NOMO-1 treated with dmso at 0.1 percent for 144 hours (cell line): ENCODE measurements around the gene PIK3AP1.

Source experiments
- DNase-seq: peaks from one replicate; lab custom pipeline; 2025; ENCODE audit not compliant: unreplicated experiment; lab: John Stamatoyannopoulos, UW

The PIK3AP1 gene

GRCh38 chr10:96613576-96613975 is 106.7 kb downstream of the PIK3AP1 start:
- DNase-seq = no peak

DNA sequence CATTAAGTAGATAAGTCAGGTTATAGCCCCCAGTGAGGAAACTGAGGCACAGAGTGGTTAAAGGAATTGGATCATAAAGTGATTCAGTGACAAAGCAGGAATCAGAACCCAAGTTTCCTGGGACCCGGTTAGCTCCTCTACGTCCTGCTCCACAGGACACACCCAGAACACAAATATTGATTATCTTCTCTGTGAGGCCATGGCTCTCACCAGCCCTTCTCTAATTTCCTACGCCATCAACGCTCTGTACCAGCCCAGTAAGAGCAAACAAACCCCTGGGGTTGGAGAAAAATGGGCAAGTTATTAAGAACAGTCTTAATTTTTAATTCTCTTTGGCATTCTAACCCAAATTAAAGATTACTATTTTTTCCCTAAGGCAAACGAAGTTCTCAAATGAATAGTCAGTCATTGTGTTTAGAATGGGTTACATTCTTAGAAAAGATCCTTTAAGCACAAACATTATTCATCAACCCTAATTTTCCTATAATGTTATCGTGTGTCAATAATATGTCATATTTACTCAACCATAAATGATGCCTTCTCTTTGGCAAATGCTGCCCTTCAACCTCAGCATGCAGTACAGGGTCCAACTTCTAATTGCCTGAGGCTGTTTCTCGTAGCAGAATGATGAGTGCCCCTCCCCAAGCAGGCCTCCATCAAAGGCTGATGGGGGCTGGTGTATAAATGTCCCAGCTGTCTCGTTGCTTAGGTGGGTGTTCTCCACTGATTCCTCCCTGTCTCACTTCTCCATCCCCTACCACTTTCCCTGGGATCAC is 108.1 kb downstream of the PIK3AP1 start:
- no peak for DNase-seq

DNA sequence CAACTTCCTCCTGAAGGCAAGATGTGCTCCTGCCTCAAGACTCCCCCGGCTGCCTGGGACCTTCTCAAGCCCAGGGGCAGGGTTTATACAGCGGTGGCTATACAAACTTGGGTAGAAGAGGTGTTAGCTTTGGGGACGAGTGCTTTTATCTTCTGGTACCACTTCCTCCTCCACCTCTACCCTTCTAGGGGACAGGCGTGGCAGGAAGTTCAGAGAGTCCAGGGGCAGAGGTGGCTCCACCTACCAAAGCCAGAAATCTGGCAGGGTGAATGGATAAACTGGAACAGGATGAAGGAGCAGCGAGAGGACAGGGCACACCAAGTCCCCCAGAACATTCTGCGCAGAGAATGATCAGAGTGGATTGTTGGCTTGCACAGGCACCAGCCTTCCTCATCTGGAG is 109.5 kb downstream of the PIK3AP1 start:
- DNase-seq = no peak

DNA sequence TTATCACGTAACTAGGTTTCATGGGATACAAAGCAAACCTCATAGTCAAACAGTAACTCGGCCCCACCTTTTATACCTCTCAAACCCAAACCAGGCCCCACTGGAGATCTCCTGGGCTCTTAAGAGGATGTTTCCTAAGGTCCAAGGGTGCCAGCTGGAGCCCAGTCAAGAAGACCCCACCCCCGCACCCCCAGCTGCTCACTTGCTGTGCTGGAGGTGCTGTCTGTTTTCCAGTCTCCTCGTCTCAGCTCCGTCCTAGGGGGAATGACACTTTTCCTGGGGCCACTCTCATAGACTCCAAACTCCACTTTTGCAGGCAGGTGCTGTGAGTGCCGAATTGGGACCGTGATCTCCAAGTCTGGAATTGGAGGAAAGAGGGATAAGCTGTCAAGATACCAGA is 110.8 kb downstream of the PIK3AP1 start:
- DNase-seq = no peak

GRCh38 chr10:96608805-96609204 is 111.5 kb downstream of the PIK3AP1 start:
- no peak for DNase-seq

- DNase-seq = no peak
Observed at GRCh38 chr10:96608262-96608661, 112.1 kb downstream of the PIK3AP1 start.

GRCh38 chr10:96606946-96607345 is 113.4 kb downstream of the PIK3AP1 start:
- no peak for DNase-seq

GRCh38 chr10:96606216-96606615 is 114.1 kb downstream of the PIK3AP1 start:
- no peak for DNase-seq

DNA sequence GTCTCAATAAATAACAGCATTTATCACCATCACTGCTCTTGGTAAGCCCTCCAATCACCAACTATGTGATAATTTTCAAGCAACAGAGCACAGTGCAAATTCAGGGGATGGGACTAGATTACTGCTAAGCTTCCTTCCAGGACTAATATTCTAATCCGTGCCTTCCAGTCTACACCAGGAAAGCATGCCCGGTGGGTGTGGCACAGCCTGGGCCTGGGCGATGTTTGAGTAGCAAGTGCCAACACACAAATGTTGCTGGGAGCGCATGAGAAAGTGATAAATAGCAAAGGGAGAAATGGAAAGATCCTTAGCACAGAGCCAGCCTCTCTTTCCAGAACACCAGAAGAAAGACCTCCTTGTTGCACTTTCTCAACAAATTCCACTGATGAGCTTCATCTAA is 120.0 kb downstream of the PIK3AP1 start:
- no peak for DNase-seq

- no peak for DNase-seq
Observed at GRCh38 chr10:96598846-96599245, 121.5 kb downstream of the PIK3AP1 start.

GRCh38 chr10:96596422-96597407 is 123.6 kb downstream of the PIK3AP1 start:
- no peak for DNase-seq

DNA sequence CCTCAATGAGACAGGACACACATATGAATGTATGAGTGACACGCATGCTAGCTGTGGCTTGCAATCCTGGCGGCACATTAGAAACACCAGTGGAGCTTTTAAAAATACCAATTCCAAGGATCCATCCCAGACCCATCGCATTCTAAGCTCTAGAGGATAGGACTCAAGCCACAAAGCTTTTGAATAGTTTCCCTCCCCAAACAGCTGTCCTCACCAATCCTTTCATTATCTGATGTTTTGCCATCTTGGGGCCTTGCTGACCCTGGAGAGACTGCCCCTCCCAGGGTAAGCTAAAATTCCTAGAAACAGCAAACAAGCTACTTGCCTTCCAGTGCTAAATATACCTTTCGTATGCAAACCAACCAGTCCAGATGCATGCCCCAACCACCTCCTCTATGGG is 124.6 kb downstream of the PIK3AP1 start:
- DNase-seq = no peak

GRCh38 chr10:96591946-96592345 is 128.4 kb downstream of the PIK3AP1 start:
- no peak for DNase-seq

DNA sequence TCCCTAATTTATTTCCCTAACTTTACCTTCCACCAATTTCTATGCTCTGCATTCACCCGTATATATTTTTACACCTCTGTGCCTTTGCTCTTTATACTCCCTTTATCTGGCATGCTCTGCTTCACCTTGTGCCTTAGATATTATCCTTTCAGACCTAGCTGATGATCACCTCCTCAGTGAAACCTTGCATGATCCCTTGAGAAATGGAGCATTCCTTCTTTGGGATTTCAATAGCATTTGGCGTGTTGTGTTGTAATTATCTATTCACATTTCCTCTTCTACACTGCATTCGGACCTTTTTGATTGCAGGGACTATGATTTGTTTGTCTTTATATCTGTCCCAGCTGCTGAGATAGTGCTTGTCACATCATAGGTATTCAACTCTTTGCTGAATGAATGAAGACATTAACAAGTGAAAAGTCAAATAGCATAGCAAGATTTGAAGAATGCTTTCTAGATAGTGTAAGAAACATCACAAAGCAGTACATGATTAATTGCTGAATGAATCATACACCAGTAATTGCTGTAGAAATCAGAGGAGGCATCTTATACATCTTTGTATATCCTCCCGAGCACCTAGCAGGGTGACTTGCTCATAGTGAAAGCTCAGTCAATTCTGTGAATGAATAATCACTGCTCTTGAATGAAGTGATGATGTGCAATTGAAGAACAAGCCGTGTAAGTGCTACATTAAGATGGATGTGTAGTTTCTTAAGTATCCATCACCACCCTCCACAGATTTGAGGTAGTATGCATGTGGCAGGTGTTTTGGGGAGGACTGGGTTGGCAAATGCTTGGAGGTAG is 131.5 kb downstream of the PIK3AP1 start:
- no peak for DNase-seq

DNA sequence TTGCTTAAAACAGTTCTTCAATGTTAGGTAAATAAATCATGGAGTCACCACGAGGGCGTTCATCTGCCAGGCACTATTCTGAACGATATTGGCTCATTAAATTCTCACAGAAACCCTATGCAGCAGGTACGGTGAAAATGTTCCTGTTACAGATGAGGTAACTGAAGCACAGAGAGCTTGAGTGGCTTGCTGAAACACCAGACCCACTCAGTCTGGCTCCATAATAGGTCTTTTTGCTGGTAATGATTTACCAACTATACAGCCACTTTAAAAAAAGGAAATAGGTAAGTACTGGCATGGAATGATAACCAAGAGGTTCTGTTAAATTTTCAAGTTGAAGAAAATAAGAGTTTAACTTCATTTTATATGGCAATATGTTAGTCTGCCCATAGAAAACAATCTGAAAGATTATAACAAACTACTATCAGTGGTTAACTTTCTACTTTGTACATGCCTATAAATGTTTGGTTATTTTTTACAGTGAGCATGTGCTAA is 132.2 kb downstream of the PIK3AP1 start:
- no peak for DNase-seq

DNA sequence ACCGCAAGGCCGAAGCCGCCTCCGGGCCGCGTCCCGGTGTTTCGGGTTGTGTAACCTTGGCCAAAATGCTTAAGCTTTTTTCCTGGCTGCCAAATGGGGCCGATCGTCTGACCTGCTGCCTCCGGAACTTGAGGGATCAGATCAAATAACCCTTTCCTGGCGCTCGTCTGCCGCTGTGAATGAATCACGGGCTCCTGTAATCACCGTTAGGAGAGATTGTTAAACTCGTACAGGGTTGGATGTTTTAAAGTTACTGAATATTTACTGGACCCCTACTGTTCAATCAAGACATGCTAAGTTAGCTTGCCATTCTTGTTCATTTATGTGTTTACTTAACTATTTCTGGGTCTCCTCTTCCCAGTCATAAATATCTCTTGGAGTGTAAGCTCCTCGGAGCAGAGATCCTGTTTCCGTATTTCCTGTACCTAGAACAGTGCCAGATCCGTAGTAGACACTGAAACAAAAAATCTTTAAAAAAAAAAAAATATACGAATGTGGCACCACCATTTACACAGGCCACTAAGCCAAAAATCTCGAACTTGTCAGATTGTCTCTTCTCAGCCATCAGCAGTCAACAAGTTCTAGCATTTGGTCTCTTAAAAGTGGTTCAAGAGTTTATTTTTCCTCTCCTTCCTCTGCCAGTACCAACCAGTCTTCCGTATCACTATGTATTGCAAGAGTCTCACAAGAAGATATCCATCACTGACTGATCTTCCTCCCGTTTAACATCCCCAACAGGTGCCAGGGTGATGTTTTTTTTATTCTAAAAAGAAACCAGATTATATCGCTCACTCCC is 132.9 kb downstream of the PIK3AP1 start:
- peak; percentile 66 for DNase-seq

DNA sequence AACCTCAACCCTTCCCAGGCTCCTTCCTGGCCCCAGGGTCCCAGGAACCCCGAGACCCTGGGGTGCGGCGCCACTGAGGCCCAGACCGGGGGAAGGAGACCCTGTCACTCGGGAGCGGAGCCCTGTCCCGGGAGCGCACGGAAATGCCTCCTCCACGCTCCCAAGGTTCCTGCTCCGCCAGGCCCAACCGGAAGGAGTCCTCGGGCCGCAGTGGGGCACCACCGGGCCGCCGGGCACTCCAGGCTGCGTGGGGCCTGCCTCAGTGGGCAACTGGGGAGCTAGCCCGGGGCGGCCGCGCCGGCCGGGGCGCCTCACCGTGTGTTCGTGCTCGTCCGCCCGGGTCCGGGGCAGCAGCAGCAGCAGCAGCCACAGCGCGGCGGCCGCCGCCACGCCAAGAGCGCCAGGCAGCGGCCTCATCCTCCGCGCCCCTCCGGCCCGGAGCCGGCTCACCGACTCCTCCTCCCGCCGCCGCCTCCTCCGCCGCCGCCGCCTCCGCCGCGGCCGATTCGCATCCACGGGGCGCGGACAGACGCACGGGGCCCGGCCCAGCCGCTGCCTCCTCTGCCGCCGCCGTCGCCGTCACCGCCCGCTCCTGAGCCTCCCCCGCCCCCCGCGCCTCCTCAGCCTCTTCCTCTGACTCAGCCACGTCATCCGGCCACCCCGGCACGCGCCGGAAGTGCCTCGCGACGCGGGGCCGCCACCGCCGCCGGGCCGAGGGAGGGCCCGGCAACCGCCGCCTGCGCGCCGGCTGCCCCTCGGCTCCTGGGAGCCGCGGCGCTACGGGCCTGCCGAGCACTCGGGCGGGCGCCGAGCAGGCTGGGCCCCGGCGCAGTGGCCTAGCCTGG is 133.7 kb downstream of the PIK3AP1 start, which contains the start of gene TM9SF3:
Gene TM9SF3, minus strand, starts transcription at position 594 of the 845 bp plus-strand sequence. Its CDS starts 177 bp downstream, at position 417.
- DNase-seq = peak; percentile 73

- DNase-seq = no peak
Observed at GRCh38 chr10:96585736-96586418, 134.4 kb downstream of the PIK3AP1 start.

GRCh38 chr10:96584474-96584873 is 135.8 kb downstream of the PIK3AP1 start:
- DNase-seq = no peak
